Measurements from ENCODE around the gene NUDT16L1. TPM values are rescaled to one million over a fixed set of nuclear protein-coding genes. Genes with fewer than 3 reads are reported as not detected.

NUDT16L1 gene
- total and polyA plus RNA-seq, 2 of the 13 experiments (the other 11 are each of a cell fraction or from before 2014, with no cell fraction given): 28.0 to 40.5 TPM

- no peak for TF ChIP-seq PCBP1 (IDR thresholded peaks at IDR 0.05; ENCODE audit: borderline replicate concordance, low read depth, low read length)
- TF ChIP-seq, protein P1, sequence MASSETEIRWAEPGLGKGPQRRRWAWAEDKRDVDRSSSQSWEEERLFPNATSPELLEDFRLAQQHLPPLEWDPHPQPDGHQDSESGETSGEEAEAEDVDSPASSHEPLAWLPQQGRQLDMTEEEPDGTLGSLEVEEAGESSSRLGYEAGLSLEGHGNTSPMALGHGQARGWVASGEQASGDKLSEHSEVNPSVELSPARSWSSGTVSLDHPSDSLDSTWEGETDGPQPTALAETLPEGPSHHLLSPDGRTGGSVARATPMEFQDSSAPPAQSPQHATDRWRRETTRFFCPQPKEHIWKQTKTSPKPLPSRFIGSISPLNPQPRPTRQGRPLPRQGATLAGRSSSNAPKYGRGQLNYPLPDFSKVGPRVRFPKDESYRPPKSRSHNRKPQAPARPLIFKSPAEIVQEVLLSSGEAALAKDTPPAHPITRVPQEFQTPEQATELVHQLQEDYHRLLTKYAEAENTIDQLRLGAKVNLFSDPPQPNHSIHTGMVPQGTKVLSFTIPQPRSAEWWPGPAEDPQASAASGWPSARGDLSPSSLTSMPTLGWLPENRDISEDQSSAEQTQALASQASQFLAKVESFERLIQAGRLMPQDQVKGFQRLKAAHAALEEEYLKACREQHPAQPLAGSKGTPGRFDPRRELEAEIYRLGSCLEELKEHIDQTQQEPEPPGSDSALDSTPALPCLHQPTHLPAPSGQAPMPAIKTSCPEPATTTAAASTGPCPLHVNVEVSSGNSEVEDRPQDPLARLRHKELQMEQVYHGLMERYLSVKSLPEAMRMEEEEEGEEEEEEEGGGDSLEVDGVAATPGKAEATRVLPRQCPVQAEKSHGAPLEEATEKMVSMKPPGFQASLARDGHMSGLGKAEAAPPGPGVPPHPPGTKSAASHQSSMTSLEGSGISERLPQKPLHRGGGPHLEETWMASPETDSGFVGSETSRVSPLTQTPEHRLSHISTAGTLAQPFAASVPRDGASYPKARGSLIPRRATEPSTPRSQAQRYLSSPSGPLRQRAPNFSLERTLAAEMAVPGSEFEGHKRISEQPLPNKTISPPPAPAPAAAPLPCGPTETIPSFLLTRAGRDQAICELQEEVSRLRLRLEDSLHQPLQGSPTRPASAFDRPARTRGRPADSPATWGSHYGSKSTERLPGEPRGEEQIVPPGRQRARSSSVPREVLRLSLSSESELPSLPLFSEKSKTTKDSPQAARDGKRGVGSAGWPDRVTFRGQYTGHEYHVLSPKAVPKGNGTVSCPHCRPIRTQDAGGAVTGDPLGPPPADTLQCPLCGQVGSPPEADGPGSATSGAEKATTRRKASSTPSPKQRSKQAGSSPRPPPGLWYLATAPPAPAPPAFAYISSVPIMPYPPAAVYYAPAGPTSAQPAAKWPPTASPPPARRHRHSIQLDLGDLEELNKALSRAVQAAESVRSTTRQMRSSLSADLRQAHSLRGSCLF (CRISPR knock-in tag; IDR thresholded peaks at IDR 0.05; ENCODE audit: borderline replicate concordance): no peak
- TF ChIP-seq SP2 (CRISPR knock-in tag; IDR thresholded peaks at IDR 0.05): peak; percentile 64
- peak; percentile 79 for TF ChIP-seq RBFOX2 (IDR thresholded peaks at IDR 0.05; ENCODE audit: low read depth, low read length)
- TF ChIP-seq, protein P2, sequence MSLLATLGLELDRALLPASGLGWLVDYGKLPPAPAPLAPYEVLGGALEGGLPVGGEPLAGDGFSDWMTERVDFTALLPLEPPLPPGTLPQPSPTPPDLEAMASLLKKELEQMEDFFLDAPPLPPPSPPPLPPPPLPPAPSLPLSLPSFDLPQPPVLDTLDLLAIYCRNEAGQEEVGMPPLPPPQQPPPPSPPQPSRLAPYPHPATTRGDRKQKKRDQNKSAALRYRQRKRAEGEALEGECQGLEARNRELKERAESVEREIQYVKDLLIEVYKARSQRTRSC (CRISPR knock-in tag; IDR thresholded peaks at IDR 0.05; ENCODE audit: low read depth): peak; percentile 65; the same call in 1 of the 2 replicates
- peak; percentile 31; the same call in 1 of the 2 replicates for TF ChIP-seq JUND (CRISPR knock-in tag; IDR thresholded peaks at IDR 0.05)
- no peak; the same call in 1 of the 2 replicates for TF ChIP-seq NFYC (CRISPR knock-in tag; IDR thresholded peaks at IDR 0.05)
- TF ChIP-seq ZNF609 (CRISPR knock-in tag; IDR thresholded peaks at IDR 0.05; ENCODE audit: borderline replicate concordance): peak; percentile 75
- TF ChIP-seq, protein P3, sequence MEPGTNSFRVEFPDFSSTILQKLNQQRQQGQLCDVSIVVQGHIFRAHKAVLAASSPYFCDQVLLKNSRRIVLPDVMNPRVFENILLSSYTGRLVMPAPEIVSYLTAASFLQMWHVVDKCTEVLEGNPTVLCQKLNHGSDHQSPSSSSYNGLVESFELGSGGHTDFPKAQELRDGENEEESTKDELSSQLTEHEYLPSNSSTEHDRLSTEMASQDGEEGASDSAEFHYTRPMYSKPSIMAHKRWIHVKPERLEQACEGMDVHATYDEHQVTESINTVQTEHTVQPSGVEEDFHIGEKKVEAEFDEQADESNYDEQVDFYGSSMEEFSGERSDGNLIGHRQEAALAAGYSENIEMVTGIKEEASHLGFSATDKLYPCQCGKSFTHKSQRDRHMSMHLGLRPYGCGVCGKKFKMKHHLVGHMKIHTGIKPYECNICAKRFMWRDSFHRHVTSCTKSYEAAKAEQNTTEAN (CRISPR knock-in tag; conservative IDR thresholded peaks at IDR 0.05): peak; percentile 87; the same call in 1 of the 2 replicates
- TF ChIP-seq GTF2F1 (IDR thresholded peaks at IDR 0.05; ENCODE audit: low read length): no peak
- peak; percentile 99 for TF ChIP-seq ZNF607 (CRISPR knock-in tag; IDR thresholded peaks at IDR 0.05; ENCODE audit: borderline replicate concordance)
- TF ChIP-seq, protein P4, sequence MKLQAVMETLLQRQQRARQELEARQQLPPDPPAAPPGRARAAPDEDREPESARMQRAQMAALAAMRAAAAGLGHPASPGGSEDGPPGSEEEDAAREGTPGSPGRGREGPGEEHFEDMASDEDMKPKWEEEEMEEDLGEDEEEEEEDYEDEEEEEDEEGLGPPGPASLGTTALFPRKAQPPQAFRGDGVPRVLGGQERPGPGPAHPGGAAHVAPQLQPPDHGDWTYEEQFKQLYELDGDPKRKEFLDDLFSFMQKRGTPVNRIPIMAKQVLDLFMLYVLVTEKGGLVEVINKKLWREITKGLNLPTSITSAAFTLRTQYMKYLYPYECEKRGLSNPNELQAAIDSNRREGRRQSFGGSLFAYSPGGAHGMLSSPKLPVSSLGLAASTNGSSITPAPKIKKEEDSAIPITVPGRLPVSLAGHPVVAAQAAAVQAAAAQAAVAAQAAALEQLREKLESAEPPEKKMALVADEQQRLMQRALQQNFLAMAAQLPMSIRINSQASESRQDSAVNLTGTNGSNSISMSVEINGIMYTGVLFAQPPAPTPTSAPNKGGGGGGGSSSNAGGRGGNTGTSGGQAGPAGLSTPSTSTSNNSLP (IDR thresholded peaks at IDR 0.05; ENCODE audit: low read depth, low read length): 0 out of 2 replicates have a peak, but pooled peaks have one; percentile 24
- TF ChIP-seq TP53 (CRISPR knock-in tag; conservative IDR thresholded peaks at IDR 0.05): no peak
Observed at GRCh38 chr16:4663777-4664465, 29.4 kb upstream of the NUDT16L1 start (continued).

Data from HepG2 (cell line).